SK-N-SH treated with all-trans-retinoic acid at 6 μM for 48 hours (cell line): ENCODE data around the gene PTPRCAP.
"Not testable (repeated sequence)": the region's sequence is repeated elsewhere in the genome, so short reads cannot be mapped to it uniquely, and the experiment has no call there.

ENCODE experiments used
- ATAC-seq: fragments of 200-7000 bp; cut with Tn5 transposase; 3 replicates; pipeline ENCODE4 v1.9.1; 2020; ENCODE audit warnings: mild to moderate bottlenecking, moderate library complexity
- ARNTL ChIP-seq: fragments of 450-650 bp; formaldehyde crosslinking; IDR thresholded peaks from 2 replicates; pipeline ENCODE4 v1.5.0; 2020; ENCODE audit warnings: low read depth, mild to moderate bottlenecking, moderate library complexity, borderline replicate concordance
- BACH2 ChIP-seq: fragments of 250-450 bp; sonication (Bioruptor Pico); IDR thresholded peaks from 2 replicates; pipeline ENCODE4 v1.9.0; 2021; ENCODE audit warnings: mild to moderate bottlenecking, borderline replicate concordance
- CREB5 ChIP-seq: fragments of 250-450 bp; sonication (Bioruptor Pico); IDR thresholded peaks from 2 replicates; pipeline ENCODE4 v1.5.1; 2020; ENCODE audit warnings: low read depth, mild to moderate bottlenecking, moderate library complexity
- CSDC2 ChIP-seq: fragments of 250-450 bp; sonication (Bioruptor Pico); IDR thresholded peaks from 2 replicates; pipeline ENCODE4 v1.5.0; 2020; ENCODE audit warnings: mild to moderate bottlenecking, moderate library complexity
- CSRNP3 ChIP-seq: fragments of 250-450 bp; sonication (Bioruptor Pico); IDR thresholded peaks from 2 replicates; pipeline ENCODE4 v1.5.1; 2021; ENCODE audit warnings: mild to moderate bottlenecking, moderate library complexity
- ESRRG ChIP-seq: fragments of 250-450 bp; sonication (Bioruptor Pico); IDR thresholded peaks from 2 replicates; pipeline ENCODE4 v1.6.1; 2021; ENCODE audit warnings: mild to moderate bottlenecking
- GLIS3 ChIP-seq: fragments of 250-450 bp; sonication (Bioruptor Pico); IDR thresholded peaks from 2 replicates; pipeline ENCODE4 v1.5.0; 2020; ENCODE audit warnings: mild to moderate bottlenecking, moderate library complexity
- ISL1 ChIP-seq: fragments of 250-450 bp; sonication (Bioruptor Pico); IDR thresholded peaks from 2 replicates; pipeline ENCODE4 v2.1.2; 2022; ENCODE audit warnings: mild to moderate bottlenecking, moderate library complexity
- OSR1 ChIP-seq: fragments of 250-450 bp; sonication (Bioruptor Pico); IDR thresholded peaks from 2 replicates; pipeline ENCODE4 v1.8.0; 2022; ENCODE audit warnings: moderate library complexity, mild to moderate bottlenecking, inconsistent platforms
- PATZ1 ChIP-seq: fragments of 250-450 bp; sonication (Bioruptor Pico); IDR thresholded peaks from 2 replicates; pipeline ENCODE4 v1.8.0; 2020; ENCODE audit warnings: mild to moderate bottlenecking, moderate library complexity, borderline replicate concordance
- POU6F1 ChIP-seq: fragments of 250-450 bp; sonication (Bioruptor Pico); IDR thresholded peaks from 2 replicates; pipeline ENCODE4 v1.8.0; 2021; ENCODE audit warnings: low read depth, mild to moderate bottlenecking, moderate library complexity, borderline replicate concordance
- PPARA ChIP-seq: fragments of 250-450 bp; sonication (Bioruptor Pico); IDR thresholded peaks from 2 replicates; pipeline ENCODE4 v1.5.0; 2020; ENCODE audit warnings: mild to moderate bottlenecking, borderline replicate concordance
- RARB ChIP-seq: fragments of 250-450 bp; sonication (Bioruptor Pico); IDR thresholded peaks from 2 replicates; pipeline ENCODE4 v1.8.0; 2021; ENCODE audit warnings: mild to moderate bottlenecking, moderate library complexity
- SNAI2 ChIP-seq: fragments of 250-450 bp; sonication (Bioruptor Pico); IDR thresholded peaks from 2 replicates; pipeline ENCODE4 v1.5.0; 2020; ENCODE audit warnings: mild to moderate bottlenecking, moderate library complexity
- TCF4 ChIP-seq: fragments of 250-450 bp; sonication (Bioruptor Pico); IDR thresholded peaks from 2 replicates; pipeline ENCODE4 v1.8.0; 2021; ENCODE audit warnings: mild to moderate bottlenecking, moderate library complexity, borderline replicate concordance
- TOX ChIP-seq: fragments of 250-450 bp; sonication (Bioruptor Pico); IDR thresholded peaks from 2 replicates; pipeline ENCODE4 v1.8.0; 2021; ENCODE audit warnings: mild to moderate bottlenecking, moderate library complexity, borderline replicate concordance
- ZFP3 ChIP-seq: fragments of 250-450 bp; sonication (Bioruptor Pico); IDR thresholded peaks from 2 replicates; pipeline ENCODE4 v1.5.0; 2020; ENCODE audit warnings: mild to moderate bottlenecking, moderate library complexity
- ZFP30 ChIP-seq: fragments of 450-650 bp; formaldehyde crosslinking; IDR thresholded peaks from 2 replicates; pipeline ENCODE4 v1.5.0; 2022; ENCODE audit warnings: mild to moderate bottlenecking, moderate library complexity
- ZNF565 ChIP-seq: fragments of 450-650 bp; formaldehyde crosslinking; conservative IDR thresholded peaks from 2 replicates; pipeline ENCODE4 v1.5.0; 2020; ENCODE audit warnings: low read depth, mild to moderate bottlenecking, moderate library complexity
- ZNF70 ChIP-seq: fragments of 450-650 bp; formaldehyde crosslinking; IDR thresholded peaks from 2 replicates; pipeline ENCODE4 v1.5.0; 2020; ENCODE audit warnings: mild to moderate bottlenecking, moderate library complexity
- ZNF8 ChIP-seq: fragments of 450-650 bp; formaldehyde crosslinking; IDR thresholded peaks from 2 replicates; pipeline ENCODE4 v1.5.0; 2020; ENCODE audit warnings: mild to moderate bottlenecking, moderate library complexity
- TF ChIP-seq, protein P1 (sequence below): fragments of 250-450 bp; sonication (Bioruptor Pico); IDR thresholded peaks from 2 replicates; pipeline ENCODE4 v1.5.0; 2020; ENCODE audit warnings: mild to moderate bottlenecking, moderate library complexity

Gene PTPRCAP

DNA sequence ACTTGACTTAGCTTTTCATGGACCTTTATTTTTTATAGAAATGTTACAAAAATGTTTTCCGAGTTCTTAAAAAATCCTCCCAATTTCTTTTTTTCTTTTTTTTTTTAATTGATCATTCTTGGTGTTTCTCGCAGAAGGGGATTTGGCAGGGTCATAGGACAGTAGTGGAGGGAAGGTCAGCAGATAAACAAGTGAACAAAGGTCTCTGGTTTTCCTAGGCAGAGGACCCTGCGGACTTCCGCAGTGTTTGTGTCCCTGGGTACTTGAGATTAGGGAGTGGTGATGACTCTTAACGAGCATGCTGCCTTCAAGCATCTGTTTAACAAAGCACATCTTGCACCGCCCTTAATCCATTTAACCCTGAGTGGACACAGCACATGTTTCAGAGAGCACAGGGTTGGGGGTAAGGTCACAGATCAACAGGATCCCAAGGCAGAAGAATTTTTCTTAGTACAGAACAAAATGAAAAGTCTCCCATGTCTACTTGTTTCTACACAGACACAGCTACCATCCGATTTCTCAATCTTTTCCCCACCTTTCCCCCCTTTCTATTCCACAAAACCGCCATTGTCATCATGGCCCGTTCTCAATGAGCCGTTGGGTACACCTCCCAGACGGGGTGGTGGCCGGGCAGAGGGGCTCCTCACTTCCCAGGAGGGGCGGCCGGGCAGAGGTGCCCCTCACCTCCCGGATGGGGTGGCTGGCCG is 40.0 kb upstream of the PTPRCAP start:
- not testable (repeated sequence) for ATAC-seq

GRCh38 chr11:67476692-67477091 is 39.2 kb upstream of the PTPRCAP start:
- ATAC-seq = not testable (repeated sequence)

DNA sequence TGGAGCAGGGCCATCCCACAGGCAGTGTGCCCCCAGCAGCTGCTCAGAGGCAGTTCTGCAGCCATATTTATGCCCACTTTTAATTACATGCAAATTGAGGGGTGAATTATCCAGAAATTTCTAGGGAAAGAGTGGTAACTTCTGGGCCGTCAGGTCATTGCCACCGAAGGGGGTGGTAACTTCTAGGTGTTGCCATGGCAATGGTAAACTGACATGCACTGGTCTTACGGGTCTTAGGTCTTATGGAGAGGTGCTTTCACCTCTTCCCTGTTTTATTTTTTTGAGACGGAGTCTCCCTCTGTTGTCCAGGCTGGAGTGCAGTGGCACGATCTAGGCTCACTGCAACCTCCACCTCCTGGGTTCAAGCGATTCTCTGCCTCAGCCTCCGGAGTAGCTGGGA is 35.4 kb upstream of the PTPRCAP start:
- no peak for TF ChIP-seq GLIS3 (CRISPR knock-in tag)
- TF ChIP-seq ZFP30 (CRISPR knock-in tag) = no peak
- no peak for TF ChIP-seq TCF4 (CRISPR knock-in tag)
- TF ChIP-seq OSR1 = no peak
- TF ChIP-seq ISL1 (CRISPR knock-in tag) = no peak
- TF ChIP-seq POU6F1 (CRISPR knock-in tag) = no peak
- TF ChIP-seq CSRNP3 = no peak
- no peak for TF ChIP-seq SNAI2 (CRISPR knock-in tag)
- no peak for TF ChIP-seq TOX (CRISPR knock-in tag)
- no peak for TF ChIP-seq ESRRG (CRISPR knock-in tag)
- TF ChIP-seq RARB = no peak
- TF ChIP-seq PATZ1 (CRISPR knock-in tag) = no peak
- TF ChIP-seq PPARA (CRISPR knock-in tag) = no peak
- no peak for TF ChIP-seq BACH2
- TF ChIP-seq ZFP3 (CRISPR knock-in tag) = no peak
- TF ChIP-seq CSDC2 (CRISPR knock-in tag) = no peak
- TF ChIP-seq, protein P1, sequence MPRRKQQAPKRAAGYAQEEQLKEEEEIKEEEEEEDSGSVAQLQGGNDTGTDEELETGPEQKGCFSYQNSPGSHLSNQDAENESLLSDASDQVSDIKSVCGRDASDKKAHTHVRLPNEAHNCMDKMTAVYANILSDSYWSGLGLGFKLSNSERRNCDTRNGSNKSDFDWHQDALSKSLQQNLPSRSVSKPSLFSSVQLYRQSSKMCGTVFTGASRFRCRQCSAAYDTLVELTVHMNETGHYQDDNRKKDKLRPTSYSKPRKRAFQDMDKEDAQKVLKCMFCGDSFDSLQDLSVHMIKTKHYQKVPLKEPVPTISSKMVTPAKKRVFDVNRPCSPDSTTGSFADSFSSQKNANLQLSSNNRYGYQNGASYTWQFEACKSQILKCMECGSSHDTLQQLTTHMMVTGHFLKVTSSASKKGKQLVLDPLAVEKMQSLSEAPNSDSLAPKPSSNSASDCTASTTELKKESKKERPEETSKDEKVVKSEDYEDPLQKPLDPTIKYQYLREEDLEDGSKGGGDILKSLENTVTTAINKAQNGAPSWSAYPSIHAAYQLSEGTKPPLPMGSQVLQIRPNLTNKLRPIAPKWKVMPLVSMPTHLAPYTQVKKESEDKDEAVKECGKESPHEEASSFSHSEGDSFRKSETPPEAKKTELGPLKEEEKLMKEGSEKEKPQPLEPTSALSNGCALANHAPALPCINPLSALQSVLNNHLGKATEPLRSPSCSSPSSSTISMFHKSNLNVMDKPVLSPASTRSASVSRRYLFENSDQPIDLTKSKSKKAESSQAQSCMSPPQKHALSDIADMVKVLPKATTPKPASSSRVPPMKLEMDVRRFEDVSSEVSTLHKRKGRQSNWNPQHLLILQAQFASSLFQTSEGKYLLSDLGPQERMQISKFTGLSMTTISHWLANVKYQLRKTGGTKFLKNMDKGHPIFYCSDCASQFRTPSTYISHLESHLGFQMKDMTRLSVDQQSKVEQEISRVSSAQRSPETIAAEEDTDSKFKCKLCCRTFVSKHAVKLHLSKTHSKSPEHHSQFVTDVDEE = no peak
- no peak for TF ChIP-seq CREB5 (CRISPR knock-in tag)
- no peak for TF ChIP-seq ZNF8
- no peak for TF ChIP-seq ZNF565 (CRISPR knock-in tag)
- no peak for ATAC-seq

DNA sequence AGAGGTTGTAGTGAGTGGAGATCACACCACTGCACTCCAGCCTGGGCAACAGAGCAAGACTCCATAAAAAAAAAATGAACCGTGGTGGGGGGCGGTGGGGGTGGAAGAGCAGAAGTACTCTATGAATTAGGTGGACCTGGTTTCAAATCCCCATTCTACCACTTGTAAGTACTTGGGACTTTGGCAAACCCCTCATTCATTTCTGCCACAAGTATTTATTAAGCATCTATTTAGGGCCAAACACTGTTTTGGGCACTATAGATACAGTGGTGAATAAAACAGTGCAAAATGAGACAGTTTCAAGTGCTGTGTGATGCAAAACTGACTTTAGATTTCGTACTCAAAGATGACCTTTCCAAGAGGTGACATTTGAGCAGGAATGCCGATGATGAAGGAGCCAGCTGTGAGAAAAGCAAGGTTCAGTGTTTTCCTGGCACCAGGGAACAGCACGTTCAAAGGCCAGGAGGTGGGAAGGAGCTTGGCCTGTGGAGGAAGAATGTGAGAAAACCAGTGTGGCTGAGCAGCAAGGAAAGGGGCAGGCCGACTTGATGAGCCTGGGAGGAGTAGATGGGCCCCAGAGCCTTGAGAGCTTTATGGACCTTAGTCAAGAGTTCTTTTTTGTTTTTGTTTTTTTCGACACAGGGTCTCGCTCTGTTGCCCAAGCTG is 33.0 kb upstream of the PTPRCAP start:
- no peak for ATAC-seq
- TF ChIP-seq PPARA (CRISPR knock-in tag) (no peak), ISL1 (CRISPR knock-in tag) (no peak), ZFP3 (CRISPR knock-in tag) (no peak), ARNTL (CRISPR knock-in tag) (no peak), SNAI2 (CRISPR knock-in tag) (no peak), BACH2 (no peak), ESRRG (CRISPR knock-in tag) (no peak), TOX (CRISPR knock-in tag) (no peak), GLIS3 (CRISPR knock-in tag) (no peak), ZNF565 (CRISPR knock-in tag) (no peak), ZNF70 (CRISPR knock-in tag) (no peak), RARB (no peak), CREB5 (CRISPR knock-in tag) (no peak), POU6F1 (CRISPR knock-in tag) (no peak)
